Immature natural killer cell (primary cell): ENCODE results near the gene ANO1. TPM values are rescaled to one million over a fixed set of nuclear protein-coding genes. Genes with fewer than 3 reads are reported as not detected.

Source experiments
- DNase-seq, 3 donors: peaks; one replicate each; pipeline ENCODE4 v3.0.0; 2022; ENCODE audit warnings: mixed read lengths in 1 of 3
- H3K27ac Mint-ChIP-seq, 6 donors: one replicate each; pipeline ENCODE4 v1.8.0; 2020; ENCODE audit warnings: mixed read lengths in 6 of 6, mild to moderate bottlenecking in 5 of 6, inconsistent platforms in 4 of 6, moderate library complexity in 3 of 6
- H3K27me3 Mint-ChIP-seq, 3 donors: one replicate each; pipeline ENCODE4 v1.8.0; 2020 to 2021; ENCODE audit warnings: low read depth in 3 of 3, mild to moderate bottlenecking in 3 of 3, mixed read lengths in 3 of 3, moderate library complexity in 3 of 3, inconsistent platforms in 1 of 3
- H3K36me3 Mint-ChIP-seq, 3 donors: one replicate each; pipeline ENCODE4 v1.8.0; 2020; ENCODE audit warnings: mixed read lengths in 3 of 3, inconsistent platforms in 2 of 3, mild to moderate bottlenecking in 2 of 3
- H3K4me1 Mint-ChIP-seq, 2 donors: one replicate each; pipeline ENCODE4 v1.8.0; 2020; ENCODE audit warnings: inconsistent platforms in 2 of 2, mild to moderate bottlenecking in 2 of 2, mixed read lengths in 2 of 2, moderate library complexity in 1 of 2
- H3K4me3 Mint-ChIP-seq, 5 donors: one replicate each; pipeline ENCODE4 v1.8.0; 2020; ENCODE audit warnings: mild to moderate bottlenecking in 5 of 5, mixed read lengths in 5 of 5, inconsistent platforms in 3 of 5, moderate library complexity in 3 of 5
- H3K9me3 Mint-ChIP-seq, 6 donors: one replicate each; pipeline ENCODE4 v1.8.0; 2020; ENCODE audit warnings: mild to moderate bottlenecking in 6 of 6, mixed read lengths in 6 of 6, inconsistent platforms in 4 of 6, moderate library complexity in 3 of 6
- polyA plus RNA-seq, 3 donors: library from polyadenylated mRNA; unstranded; fragments of 300-500 nt; fragmentation: Illumina TruSeq; gene quantifications; one replicate each; pipeline ENCODE4 v1.2.3, GENCODE V29; 2021

Gene ANO1
- polyA plus RNA-seq, 3 donors from 2014 or later = not detected

GRCh38 chr11:70071996-70072395, 6.1 kb upstream of the ANO1 start:
- H3K27me3 Mint-ChIP-seq = peaks cover 5 to 9% (median 9%) of the 10 kb centered on the region in 3 donors
- H3K4me3 Mint-ChIP-seq = no peak overlapping the region
- DNase-seq = no peak
- H3K36me3 Mint-ChIP-seq = no peaks in the 10 kb centered on the region
- no peak overlapping the region for H3K27ac Mint-ChIP-seq
- H3K4me1 Mint-ChIP-seq = no peaks in the 10 kb centered on the region
- no peaks in the 10 kb centered on the region for H3K9me3 Mint-ChIP-seq

GRCh38 chr11:70072461-70072860, 5.7 kb upstream of the ANO1 start:
- Mint-ChIP-seq H3K4me3 (no peak overlapping the region), H3K4me1 (no peaks in the 10 kb centered on the region), H3K27me3 (peaks cover 5 to 12% (median 10%) of the 10 kb centered on the region in 3 donors), H3K36me3 (no peaks in the 10 kb centered on the region), H3K27ac (no peak overlapping the region), H3K9me3 (no peaks in the 10 kb centered on the region)
- no peak for DNase-seq

- peaks cover 8 to 13% (median 8%) of the 10 kb centered on the region in 3 donors for H3K27me3 Mint-ChIP-seq
- DNase-seq = no peak
- H3K36me3 Mint-ChIP-seq = no peaks in the 10 kb centered on the region
- no peaks in the 10 kb centered on the region for H3K4me1 Mint-ChIP-seq
- H3K9me3 Mint-ChIP-seq = no peaks in the 10 kb centered on the region
- H3K27ac Mint-ChIP-seq = no peak overlapping the region
- no peak overlapping the region for H3K4me3 Mint-ChIP-seq
Observed at GRCh38 chr11:70072861-70073755, 5.0 kb upstream of the ANO1 start.

GRCh38 chr11:70073871-70074371, 4.2 kb upstream of the ANO1 start:
- no peak overlapping the region for H3K4me3 Mint-ChIP-seq
- H3K27ac Mint-ChIP-seq = no peak overlapping the region
- H3K9me3 Mint-ChIP-seq = no peaks in the 10 kb centered on the region
- H3K27me3 Mint-ChIP-seq = peaks cover 6 to 10% (median 8%) of the 10 kb centered on the region in 3 donors
- no peaks in the 10 kb centered on the region for H3K36me3 Mint-ChIP-seq
- DNase-seq = no peak
- H3K4me1 Mint-ChIP-seq = no peaks in the 10 kb centered on the region

- Mint-ChIP-seq H3K27ac (no peak overlapping the region), H3K27me3 (peaks cover 6 to 12% (median 10%) of the 10 kb centered on the region in 3 donors), H3K9me3 (no peaks in the 10 kb centered on the region), H3K4me3 (no peak overlapping the region), H3K4me1 (no peaks in the 10 kb centered on the region), H3K36me3 (no peaks in the 10 kb centered on the region)
- no peak for DNase-seq
Observed at GRCh38 chr11:70074746-70075145, 3.4 kb upstream of the ANO1 start.

- H3K4me1 Mint-ChIP-seq = no peaks in the 10 kb centered on the region
- H3K9me3 Mint-ChIP-seq = no peaks in the 10 kb centered on the region
- peaks cover 8 to 12% (median 11%) of the 10 kb centered on the region in 3 donors for H3K27me3 Mint-ChIP-seq
- no peak overlapping the region for H3K27ac Mint-ChIP-seq
- H3K4me3 Mint-ChIP-seq = no peak overlapping the region
- no peaks in the 10 kb centered on the region for H3K36me3 Mint-ChIP-seq
- no peak for DNase-seq
Observed at GRCh38 chr11:70075836-70076235, 2.3 kb upstream of the ANO1 start.

- H3K27me3 Mint-ChIP-seq = peaks cover 8 to 12% (median 11%) of the 10 kb centered on the region in 3 donors
- no peaks in the 10 kb centered on the region for H3K36me3 Mint-ChIP-seq
- H3K27ac Mint-ChIP-seq = no peak overlapping the region
- no peak overlapping the region for H3K4me3 Mint-ChIP-seq
- H3K9me3 Mint-ChIP-seq = no peaks in the 10 kb centered on the region
- no peaks in the 10 kb centered on the region for H3K4me1 Mint-ChIP-seq
- DNase-seq = no peak
Observed at GRCh38 chr11:70076461-70076931, 1.6 kb upstream of the ANO1 start.

- DNase-seq = no peak
- H3K27me3 Mint-ChIP-seq = peaks cover 8 to 12% (median 11%) of the 10 kb centered on the region in 3 donors
- no peak overlapping the region for H3K4me3 Mint-ChIP-seq
- no peaks in the 10 kb centered on the region for H3K4me1 Mint-ChIP-seq
- H3K9me3 Mint-ChIP-seq = no peaks in the 10 kb centered on the region
- no peak overlapping the region for H3K27ac Mint-ChIP-seq
- H3K36me3 Mint-ChIP-seq = no peaks in the 10 kb centered on the region
Observed at GRCh38 chr11:70077411-70078094, 564 bp upstream of the ANO1 start.

- Mint-ChIP-seq H3K4me3 (no peak overlapping the region), H3K36me3 (no peaks in the 10 kb centered on the region), H3K9me3 (no peaks in the 10 kb centered on the region), H3K27me3 (peaks cover 11% of the 10 kb centered on the region in 3 donors), H3K27ac (no peak overlapping the region), H3K4me1 (no peaks in the 10 kb centered on the region)
- no peak for DNase-seq
Observed at GRCh38 chr11:70078781-70079616, 882 bp downstream of the ANO1 start.

GRCh38 chr11:70079691-70080090, 1.6 kb downstream of the ANO1 start:
- Mint-ChIP-seq H3K4me3 (no peak overlapping the region), H3K36me3 (no peaks in the 10 kb centered on the region), H3K9me3 (no peaks in the 10 kb centered on the region), H3K27me3 (peaks cover 6 to 11% (median 9%) of the 10 kb centered on the region in 3 donors), H3K4me1 (no peaks in the 10 kb centered on the region), H3K27ac (no peak overlapping the region)
- no peak for DNase-seq

- no peak overlapping the region for H3K4me3 Mint-ChIP-seq
Observed at GRCh38 chr11:70080763-70081162, 2.6 kb downstream of the ANO1 start.

GRCh38 chr11:70082829-70083228, 4.7 kb downstream of the ANO1 start:
- Mint-ChIP-seq H3K27ac (no peak overlapping the region), H3K4me3 (no peak overlapping the region), H3K4me1 (no peaks in the 10 kb centered on the region), H3K36me3 (no peaks in the 10 kb centered on the region), H3K27me3 (peaks cover 4 to 9% (median 5%) of the 10 kb centered on the region in 3 donors), H3K9me3 (no peaks in the 10 kb centered on the region)
- no peak for DNase-seq

More at GRCh38 chr11:70080763-70081162, 2.6 kb downstream of the ANO1 start:
- H3K36me3 Mint-ChIP-seq = no peaks in the 10 kb centered on the region
- H3K4me1 Mint-ChIP-seq = no peaks in the 10 kb centered on the region
- no peaks in the 10 kb centered on the region for H3K9me3 Mint-ChIP-seq
- peaks cover 6 to 9% (median 9%) of the 10 kb centered on the region in 3 donors for H3K27me3 Mint-ChIP-seq
- no peak overlapping the region for H3K27ac Mint-ChIP-seq
- no peak for DNase-seq
